ENCODE results near the gene B3GALNT2. TPM values are rescaled to one million over a fixed set of nuclear protein-coding genes. Genes with fewer than 3 reads are reported as not detected.

B3GALNT2 gene
- total and polyA plus RNA-seq, 12 donors = 2.6 to 26.6 (median 21.4) TPM

DNA sequence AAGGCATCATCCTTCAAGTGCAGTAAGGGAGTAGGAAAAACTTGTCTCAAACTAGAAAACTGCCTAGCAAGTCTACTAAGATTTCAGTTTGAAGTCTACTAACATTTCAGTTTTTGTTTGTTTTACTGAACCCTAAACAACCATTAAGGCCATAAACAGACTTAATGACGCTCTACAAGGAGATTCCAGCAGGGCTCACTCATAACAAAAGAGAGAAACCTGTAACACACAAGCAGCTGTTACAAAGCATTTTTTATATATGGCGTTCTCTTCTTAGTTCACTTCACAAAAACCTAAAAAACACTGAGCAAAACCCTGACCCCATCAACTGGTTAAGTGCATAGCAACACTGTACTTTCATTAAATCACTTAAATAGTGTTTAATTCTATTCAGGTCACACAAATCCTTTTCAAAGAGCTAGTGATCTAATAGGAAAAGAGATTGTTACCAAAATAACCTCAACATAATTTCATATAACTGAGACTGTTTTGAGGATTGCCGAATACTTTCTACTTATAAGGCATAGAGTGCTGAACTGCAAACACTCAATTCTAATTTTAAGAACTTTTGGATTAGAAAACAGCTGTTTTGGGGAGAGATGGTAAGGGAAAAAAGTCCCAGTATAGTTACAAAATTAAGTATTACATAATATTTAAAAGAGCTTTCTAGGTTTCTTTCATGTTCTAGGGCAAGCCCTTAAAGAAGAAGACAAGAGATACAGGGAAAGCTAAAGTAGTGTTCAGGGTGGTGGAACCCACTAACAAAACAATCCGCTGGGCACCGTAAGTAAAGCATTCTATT, 1.4 kb downstream of the B3GALNT2 start:
- H3K27ac ChIP-seq = peak overlapping the region; percentile 91 to 99 (median 96)
- intact Hi-C loops (cut with DNase I) = loop anchor here in 1 of 10 donors (10.0 kb wide), 1 partner anchor 472 kb away; no protein-coding TSS in a partner anchor

DNA sequence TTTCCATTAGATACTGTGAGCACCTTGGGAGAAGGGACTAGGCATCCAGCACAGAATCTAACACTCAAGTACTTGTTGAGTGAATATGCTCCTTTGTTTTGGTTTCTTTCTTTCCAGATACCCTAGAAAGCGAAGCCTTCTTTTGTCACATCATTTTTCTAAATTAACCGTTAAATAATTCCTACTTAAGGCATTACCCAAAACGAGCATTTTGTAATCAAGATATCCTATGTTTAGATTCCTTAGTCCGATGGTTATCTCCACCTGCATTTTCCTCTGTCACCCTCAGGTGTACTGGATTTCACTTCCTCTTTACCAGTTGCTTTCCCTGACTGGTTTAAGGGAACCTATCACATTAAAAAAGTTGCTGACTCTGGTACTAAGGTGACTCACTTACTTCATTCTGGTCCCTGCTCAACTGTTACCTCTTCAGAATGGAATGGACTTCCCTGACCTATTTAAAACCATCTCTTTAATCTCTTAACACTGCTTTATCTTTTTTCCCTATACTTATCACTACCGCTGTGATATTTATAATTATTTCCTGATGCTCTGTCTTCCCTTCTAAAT, 3.2 kb downstream of the B3GALNT2 start:
- no peak for DNase-seq
- Histone ChIP-seq H3K4me3 (no peak overlapping the region), H3K27me3 (no peaks in the 10 kb centered on the region), H3K36me3 (no peaks in the 10 kb centered on the region), H3K9me3 (no peaks in the 10 kb centered on the region), H3K4me1 (peaks cover 0 to 36% (median 26%) of the 10 kb centered on the region in 9 donors), H3K27ac (no peak overlapping the region)
- 83 to 86% methylated on average over 5 of the region's 5 CpGs for WGBS, 2 donors
- ATAC-seq = no peak
- no peak for TF ChIP-seq CTCF (IDR thresholded peaks at IDR 0.05)
- intact Hi-C loops (cut with DNase I) = loop anchor here in 1 of 10 donors (10.0 kb wide), 1 partner anchor 474 kb away; no protein-coding TSS in a partner anchor

More for the DNA sequence above, 1.4 kb downstream of the B3GALNT2 start:
- WGBS, 2 donors = 23 to 26% methylated on average over 5 of the region's 5 CpGs
- H3K36me3 ChIP-seq = no peaks in the 10 kb centered on the region
- DNase-seq (no peak), ATAC-seq (no peak)
- no peaks in the 10 kb centered on the region for H3K9me3 ChIP-seq
- no peaks in the 10 kb centered on the region for H3K27me3 ChIP-seq
- TF ChIP-seq CTCF (IDR thresholded peaks at IDR 0.05) = no peak
- peaks cover 0 to 36% (median 26%) of the 10 kb centered on the region in 9 donors for H3K4me1 ChIP-seq
- H3K4me3 ChIP-seq = peak overlapping the region in 9 of 10 donors; percentile 54 to 95 (median 69)

- DNase-seq (no peak), ATAC-seq (peak in 1 of 8 donors; percentile 44)
- no peaks in the 10 kb centered on the region for H3K9me3 ChIP-seq
- intact Hi-C loops (cut with DNase I) = no loop called here
- H3K4me1 ChIP-seq = peaks cover 0 to 11% (median 1%) of the 10 kb centered on the region in 9 donors
- H3K4me3 ChIP-seq = no peak overlapping the region
- WGBS, 2 donors = 40 to 60% methylated on average over 2 of the region's 2 CpGs
- no peaks in the 10 kb centered on the region for H3K27me3 ChIP-seq
- peaks cover 0 to 44% (median 13%) of the 10 kb centered on the region in 9 donors for H3K36me3 ChIP-seq
- H3K27ac ChIP-seq = peak overlapping the region in 1 of 10 donors; percentile 17
- no peak for TF ChIP-seq CTCF (IDR thresholded peaks at IDR 0.05)
These were observed 8.7 kb downstream of the B3GALNT2 start for GRCh38 chr1:235495551-235495950.

DNA sequence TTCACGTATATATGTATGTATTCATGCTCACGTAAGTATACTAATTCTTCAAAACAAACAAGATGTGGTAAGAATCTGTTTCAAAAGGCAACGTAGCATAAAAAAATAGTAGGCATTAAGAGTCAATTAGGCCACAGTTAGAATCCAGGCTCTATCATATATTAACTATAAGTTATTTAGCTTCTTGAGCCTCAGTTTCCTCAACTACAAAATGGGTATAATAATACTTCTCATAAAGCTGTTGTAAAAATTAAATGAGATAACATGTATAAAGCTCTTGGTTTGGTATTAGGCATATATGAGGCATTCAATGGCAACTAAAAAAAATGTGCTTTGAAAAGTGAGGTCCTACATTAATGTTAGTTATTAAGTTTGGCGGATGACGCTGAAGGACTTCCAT, 9.2 kb downstream of the B3GALNT2 start:
- ATAC-seq (no peak), DNase-seq (no peak)
- H3K27ac ChIP-seq = no peak overlapping the region
- peaks cover 0 to 48% (median 13%) of the 10 kb centered on the region in 9 donors for H3K36me3 ChIP-seq
- no peak overlapping the region for H3K4me3 ChIP-seq
- WGBS, 2 donors = 94 to 97% methylated on average over 5 of the region's 5 CpGs
- H3K4me1 ChIP-seq = peaks cover 0 to 7% (median 0%) of the 10 kb centered on the region in 9 donors
- TF ChIP-seq CTCF (IDR thresholded peaks at IDR 0.05) = no peak
- intact Hi-C loops (cut with DNase I) = no loop called here
- no peaks in the 10 kb centered on the region for H3K27me3 ChIP-seq
- H3K9me3 ChIP-seq = no peaks in the 10 kb centered on the region
